HFF-Myc (cell line): Measurements from ENCODE around the gene LRSAM1.

Experiments used
- DNase-seq: peaks from one replicate; pipeline ENCODE4 v3.0.0-alpha.2; 2011; ENCODE audit warnings: low read depth; ENCODE audit errors: extremely low read depth
- H3K4me3 ChIP-seq: replicated peaks from 2 replicates; pipeline ENCODE4 v1.5.1; 2011; ENCODE audit warnings: low read depth, mild to moderate bottlenecking, control low read depth, low read length
- CTCF ChIP-seq: IDR thresholded peaks from 2 replicates; pipeline ENCODE4 v1.5.1; 2012; ENCODE audit warnings: mild to moderate bottlenecking, low read depth, low read length, control low read depth; ENCODE audit errors: missing control alignments

LRSAM1 gene

GRCh38 chr9:127536499-127536898 is 85.2 kb downstream of the LRSAM1 start:
- no peak overlapping the region for H3K4me3 ChIP-seq
- DNase-seq: no peak
- no peak for TF ChIP-seq CTCF

GRCh38 chr9:127537014-127537413 is 85.7 kb downstream of the LRSAM1 start:
- DNase-seq: no peak
- no peak overlapping the region for H3K4me3 ChIP-seq
- no peak for TF ChIP-seq CTCF

GRCh38 chr9:127537792-127538191 is 86.5 kb downstream of the LRSAM1 start:
- no peak for DNase-seq
- TF ChIP-seq CTCF: peak; percentile 35
- no peak overlapping the region for H3K4me3 ChIP-seq

GRCh38 chr9:127538849-127539258 is 87.5 kb downstream of the LRSAM1 start:
- no peak overlapping the region for H3K4me3 ChIP-seq
- TF ChIP-seq CTCF: no peak
- DNase-seq: no peak

GRCh38 chr9:127539259-127539981 is 88.1 kb downstream of the LRSAM1 start:
- TF ChIP-seq CTCF: no peak
- no peak for DNase-seq
- H3K4me3 ChIP-seq: no peak overlapping the region

- no peak for DNase-seq
- no peak for TF ChIP-seq CTCF
- no peak overlapping the region for H3K4me3 ChIP-seq
These were observed 88.8 kb downstream of the LRSAM1 start for GRCh38 chr9:127539982-127540663.

GRCh38 chr9:127540664-127541041 is 89.3 kb downstream of the LRSAM1 start:
- peak; percentile 18 for TF ChIP-seq CTCF
- no peak for DNase-seq
- no peak overlapping the region for H3K4me3 ChIP-seq
